C4-2B (cell line): ENCODE results near the gene ABCG1.

ENCODE experiments used
- CTCF ChIP-seq: fragments of 450-650 bp; conservative IDR thresholded peaks from 2 replicates; pipeline ENCODE4 v1.5.1; 2017; ENCODE audit warnings: mild to moderate bottlenecking
- ZFX ChIP-seq: fragments of 450-650 bp; IDR thresholded peaks from 2 replicates; pipeline ENCODE4 v1.6.1; 2017

DNA sequence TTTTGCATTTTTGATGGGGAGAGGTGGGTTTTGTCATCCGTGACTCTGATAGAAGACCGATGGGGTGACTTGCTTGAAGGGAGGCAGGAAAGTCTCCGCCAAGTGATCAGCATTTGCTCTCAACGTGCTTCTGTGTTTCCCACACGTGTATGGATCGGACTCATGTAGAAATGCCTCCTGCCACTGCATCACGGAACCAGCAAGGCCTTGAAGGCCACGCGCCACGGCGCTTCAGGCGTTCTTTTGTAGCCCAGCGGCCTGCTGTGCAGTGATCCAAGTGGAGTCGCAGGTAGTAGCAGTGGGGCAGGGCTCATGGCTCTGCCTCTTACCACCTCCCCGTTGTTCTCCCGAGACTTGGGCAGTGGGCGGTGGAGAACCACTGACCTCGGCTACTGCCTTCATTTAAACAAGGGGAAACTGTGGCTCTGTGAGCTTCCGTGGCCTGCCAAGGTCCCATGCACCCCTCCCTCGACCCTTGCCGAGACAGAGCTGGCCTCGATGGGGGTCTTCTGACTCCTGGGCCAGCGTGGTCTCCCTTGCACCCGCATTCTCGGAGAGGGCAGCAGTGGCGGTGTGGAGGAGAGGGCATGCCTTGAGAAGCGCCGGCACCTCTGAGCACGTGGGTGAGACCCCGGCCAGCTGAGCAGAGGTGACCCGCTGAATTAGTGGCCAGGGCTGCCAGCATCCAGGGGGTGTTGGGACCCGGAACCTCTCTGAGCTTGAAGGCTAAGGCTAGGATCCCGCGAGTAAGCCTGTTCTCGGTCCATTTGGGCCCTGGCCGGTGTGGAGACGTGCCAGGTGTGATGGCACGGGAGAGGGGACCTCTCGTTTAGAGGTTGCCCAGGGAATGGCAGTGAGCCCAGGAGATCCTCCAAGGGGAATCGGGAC is 46.1 kb upstream of the ABCG1 start:
- no peak for TF ChIP-seq CTCF
- no peak for TF ChIP-seq ZFX
